Measurements from ENCODE around the gene HSD11B2.
A peak's percentile ranks its signal among the peaks of the same experiment; 100 is the strongest.

HSD11B2 gene

GRCh38 chr16:67430977-67431774 is at the start of gene HSD11B2:
Gene HSD11B2, plus strand, starts transcription at chr16:67431121. Its CDS starts 128 bp downstream, at chr16:67431249.
- DNase-seq = peak; percentile 64 to 82 (median 69)

GRCh38 chr16:67383284-67383683 is 47.6 kb upstream of the HSD11B2 start:
- DNase-seq = peak; percentile 33 to 54 (median 53)

- DNase-seq = no peak
Observed at GRCh38 chr16:67384778-67385510, 46.0 kb upstream of the HSD11B2 start.

- DNase-seq = no peak
Observed at GRCh38 chr16:67386861-67387455, 44.0 kb upstream of the HSD11B2 start.

- no peak for DNase-seq
Observed at GRCh38 chr16:67387479-67388079, 43.3 kb upstream of the HSD11B2 start.

GRCh38 chr16:67388191-67388590 is 42.7 kb upstream of the HSD11B2 start:
- no peak for DNase-seq

- DNase-seq = no peak
Observed at GRCh38 chr16:67388591-67388990, 42.3 kb upstream of the HSD11B2 start.

GRCh38 chr16:67389911-67390815 is 40.8 kb upstream of the HSD11B2 start:
- DNase-seq = peak; percentile 94 to 98 (median 97)

GRCh38 chr16:67390816-67391423 is 40.0 kb upstream of the HSD11B2 start:
- no peak for DNase-seq

- DNase-seq = no peak
Observed at GRCh38 chr16:67391424-67392300, 39.3 kb upstream of the HSD11B2 start.

- DNase-seq = no peak
Observed at GRCh38 chr16:67392301-67393059, 38.4 kb upstream of the HSD11B2 start.

- peak; percentile 50 to 73 (median 53) for DNase-seq
Observed at GRCh38 chr16:67393111-67393787, 37.7 kb upstream of the HSD11B2 start, which contains the start of gene TPPP3. Gene TPPP3, minus strand, starts transcription at chr16:67393498. Its CDS starts 2,387 bp downstream, at chr16:67391111.

- DNase-seq = no peak
Observed at GRCh38 chr16:67393788-67394154, 37.1 kb upstream of the HSD11B2 start.

- peak; percentile 46 to 65 (median 57) for DNase-seq
Observed at GRCh38 chr16:67394155-67395104, 36.5 kb upstream of the HSD11B2 start.

- peak in 2 of 3 donors; percentile 27 to 31 for DNase-seq
Observed at GRCh38 chr16:67395105-67395457, 35.8 kb upstream of the HSD11B2 start.

GRCh38 chr16:67395458-67396158 is 35.3 kb upstream of the HSD11B2 start:
- peak; percentile 51 to 65 (median 58) for DNase-seq
